C4-2B (cell line): Measurements from ENCODE around the gene ZBTB48.

Source experiments
- H3K27ac ChIP-seq: fragments of 450-650 bp; 2 replicates; pipeline ENCODE4 v1.5.1; 2017
- CTCF ChIP-seq: fragments of 450-650 bp; conservative IDR thresholded peaks from 2 replicates; pipeline ENCODE4 v1.5.1; 2017; ENCODE audit warnings: mild to moderate bottlenecking
- ZFX ChIP-seq: fragments of 450-650 bp; IDR thresholded peaks from 2 replicates; pipeline ENCODE4 v1.6.1; 2017

Gene ZBTB48

DNA sequence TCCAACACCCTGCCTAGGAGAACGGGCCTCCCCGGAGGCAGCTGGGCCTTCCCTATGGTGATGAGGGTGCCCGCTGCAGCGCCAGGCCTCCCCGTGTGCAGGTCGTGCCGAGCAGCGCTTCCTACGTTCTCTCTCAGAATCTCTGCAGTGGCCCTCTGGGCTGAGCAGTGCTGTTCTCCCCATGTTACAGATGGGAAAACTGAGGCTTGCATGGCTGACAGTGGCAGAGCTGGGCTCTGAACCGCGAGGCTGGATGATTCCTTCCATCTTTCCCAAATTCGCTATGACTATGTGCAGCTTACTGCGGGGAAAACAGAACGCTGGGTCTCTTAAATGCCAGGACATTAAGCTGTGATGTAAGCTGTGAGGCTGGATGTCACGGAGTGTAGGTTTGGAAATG, 14.0 kb downstream of the ZBTB48 start:
- TF ChIP-seq ZFX (no peak), CTCF (no peak)
- no peak overlapping the region for H3K27ac ChIP-seq

- no peak for TF ChIP-seq CTCF
- TF ChIP-seq ZFX, result no peak
- H3K27ac ChIP-seq, result no peak overlapping the region
Measured at GRCh38 chr1:6594977-6595740, 15.4 kb downstream of the ZBTB48 start.

GRCh38 chr1:6596351-6596750, 16.6 kb downstream of the ZBTB48 start:
- TF ChIP-seq CTCF (no peak), ZFX (no peak)
- H3K27ac ChIP-seq, result no peak overlapping the region

DNA sequence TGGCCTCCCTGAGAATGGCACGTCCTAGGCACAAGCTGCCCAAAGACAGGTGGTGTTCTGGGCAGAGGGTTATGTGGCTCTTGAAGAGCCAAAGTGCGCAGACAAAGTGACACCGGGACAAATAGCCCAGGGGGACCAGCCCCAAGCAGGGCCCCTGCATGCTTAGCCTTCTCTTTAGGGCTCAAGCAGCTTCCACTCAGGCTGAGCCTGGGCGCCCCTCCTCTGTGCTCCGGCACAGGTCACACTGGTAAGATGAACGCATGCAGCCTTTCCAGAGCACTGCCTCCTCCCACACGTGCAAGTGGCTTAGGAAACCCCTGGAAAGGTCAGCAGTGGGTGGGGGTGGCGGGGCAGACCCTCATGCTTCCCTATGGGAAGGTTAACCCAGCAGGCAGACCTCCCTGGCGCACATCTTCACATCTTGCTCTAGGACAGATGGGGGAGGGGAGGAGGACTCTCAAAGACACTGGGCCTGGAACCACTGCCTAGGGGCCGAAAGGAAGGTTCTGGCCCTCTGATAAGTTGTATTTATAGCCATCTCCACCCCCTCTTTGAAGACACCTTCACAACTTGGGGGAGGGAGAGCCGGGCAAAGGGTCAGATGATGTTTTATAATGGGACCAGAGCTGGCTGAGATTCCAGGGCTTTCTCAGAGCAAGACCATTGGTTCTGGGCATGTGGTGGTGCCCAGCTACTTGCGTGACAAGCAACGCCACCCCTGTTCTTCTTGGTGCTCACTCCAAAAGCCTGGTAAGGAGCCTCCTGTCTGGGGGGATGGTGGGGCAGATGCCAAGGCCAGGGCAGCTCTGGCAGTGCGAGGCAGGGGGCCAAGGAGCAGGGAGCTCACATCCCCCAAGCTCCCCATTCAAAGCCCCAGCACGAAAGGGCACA, 17.3 kb downstream of the ZBTB48 start:
- TF ChIP-seq ZFX (no peak), CTCF (no peak)
- H3K27ac ChIP-seq, result no peak overlapping the region

GRCh38 chr1:6597777-6598131, 18.0 kb downstream of the ZBTB48 start:
- TF ChIP-seq CTCF, result no peak

GRCh38 chr1:6599141-6599975, 19.6 kb downstream of the ZBTB48 start:
- H3K27ac ChIP-seq, result peak overlapping the region; percentile 18; the same call in 1 of the 2 replicates
- TF ChIP-seq ZFX (no peak), CTCF (no peak)

More at GRCh38 chr1:6597777-6598131, 18.0 kb downstream of the ZBTB48 start:
- no peak overlapping the region for H3K27ac ChIP-seq

DNA sequence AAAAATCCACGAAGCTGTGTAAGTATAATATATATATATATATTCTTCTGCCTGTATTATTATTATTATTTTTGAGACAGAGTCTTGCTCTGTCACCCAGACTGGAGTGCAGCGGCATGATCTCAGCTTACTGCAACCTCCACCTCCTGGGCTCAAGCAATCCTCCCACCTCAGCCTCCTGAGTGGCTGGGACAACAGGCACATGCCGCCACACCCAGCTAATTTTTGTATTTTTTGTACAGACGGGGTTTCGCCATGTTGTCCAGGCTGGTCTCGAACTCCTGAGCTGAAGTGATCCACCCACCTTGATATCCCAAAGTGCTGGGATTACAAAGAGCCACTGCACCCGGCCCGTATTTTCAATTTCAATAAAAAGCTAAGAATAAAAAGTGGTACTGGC, 20.2 kb downstream of the ZBTB48 start:
- peak overlapping the region; percentile 94 for H3K27ac ChIP-seq
